ENCODE results near the gene POLR2F. TPM values are rescaled to one million over a fixed set of nuclear protein-coding genes. Genes with fewer than 3 reads are reported as not detected.

The POLR2F gene
- total RNA-seq, result 27.3 and 68.2 TPM in 2 replicates

GRCh38 chr22:37953437-37954179 is at the start of gene POLR2F, which contains the start of gene C22orf23:
Gene POLR2F (plus strand): TSS chr22:37953699. CDS start chr22:37953788, 89 bp downstream.
Gene C22orf23 (minus strand): TSS chr22:37953601. CDS start chr22:37953149, 452 bp downstream.

GRCh38 chr22:37905534-37906363 is 47.8 kb upstream of the POLR2F start, which contains the start of gene MICALL1:
Gene MICALL1 (plus strand): TSS chr22:37906297. CDS start chr22:37906423, 126 bp downstream.

GRCh38 chr22:37983860-37984791 is 30.6 kb downstream of the POLR2F start, which contains the start of gene SOX10:
Gene SOX10 (minus strand): TSS chr22:37984555. CDS start chr22:37983784, 771 bp downstream.

Other genes starting within 250 kb of the POLR2F start
- gene GCAT, start 145.8 kb upstream of the POLR2F start, total RNA-seq, result 8.5 and 31.8 TPM in 2 replicates
- 0.07 TPM in 1 of 2 replicates, not detected in the other for gene GALR3, start 130.3 kb upstream of the POLR2F start, total RNA-seq
- 14.4 and 21.1 TPM in 2 replicates for gene ANKRD54, start 109.4 kb upstream of the POLR2F start, total RNA-seq
- 387 and 417 TPM in 2 replicates for gene EIF3L, start 104.3 kb upstream of the POLR2F start, total RNA-seq
- 231 and 366 TPM in 2 replicates for gene MICALL1, start 47.4 kb upstream of the POLR2F start, total RNA-seq
- under 0.01 TPM in 1 of 2 replicates, not detected in the other for gene C22orf23, start 98 bp upstream of the POLR2F start, total RNA-seq
- gene SOX10, start 30.9 kb downstream of the POLR2F start, total RNA-seq, result not detected in 2 replicates
- gene PICK1, start 103.7 kb downstream of the POLR2F start, total RNA-seq, result 20.5 and 38.2 TPM in 2 replicates
- gene SLC16A8, start 130.5 kb downstream of the POLR2F start, total RNA-seq, result 0.07 and 0.34 TPM in 2 replicates
- gene BAIAP2L2, start 157.0 kb downstream of the POLR2F start, total RNA-seq, result 1.0 TPM in 1 of 2 replicates, not detected in the other
- 8.9 and 9.3 TPM in 2 replicates for gene PLA2G6, start 228.1 kb downstream of the POLR2F start, total RNA-seq
- gene MAFF, start 248.3 kb downstream of the POLR2F start, total RNA-seq, result 25.8 and 34.2 TPM in 2 replicates

All from nasal cavity respiratory epithelium epithelial cell of viscerocranial mucosa (primary cell).